ES-I3 (cell line): Measurements from ENCODE around the gene RGL3.
"Not testable (repeated sequence)": the region's sequence is repeated elsewhere in the genome, so short reads cannot be mapped to it uniquely, and the experiment has no call there.

ENCODE experiments used
- H3K36me3 ChIP-seq: 2 replicates; pipeline ENCODE4 v1.6.1; 2013; ENCODE audit warnings: mild to moderate bottlenecking, low read length, control low read depth, moderate library complexity; ENCODE audit not compliant: insufficient read depth
- H3K4me1 ChIP-seq: 2 replicates; pipeline ENCODE4 v1.6.1; 2013; ENCODE audit warnings: mild to moderate bottlenecking, control low read depth, low read length; ENCODE audit not compliant: insufficient read depth
- H3K9ac ChIP-seq: 2 replicates; pipeline ENCODE4 v1.6.1; 2013; ENCODE audit warnings: low read depth, mild to moderate bottlenecking, low read length, moderate library complexity
- H3K9me3 ChIP-seq: 2 replicates; pipeline ENCODE4 v1.6.1; 2013; ENCODE audit warnings: mild to moderate bottlenecking, low read length, moderate library complexity; ENCODE audit not compliant: control insufficient read depth, insufficient read depth

The RGL3 gene

GRCh38 chr19:11361037-11361770, 57.9 kb downstream of the RGL3 start:
- Histone ChIP-seq H3K9ac (peak overlapping the region; percentile 35; the same call in 1 of the 2 replicates), H3K4me1 (no peaks in the 10 kb centered on the region; the same call in 1 of the 2 replicates), H3K36me3 (no peaks in the 10 kb centered on the region), H3K9me3 (no peaks in the 10 kb centered on the region)

- no peaks in the 10 kb centered on the region; the same call in 1 of the 2 replicates for H3K4me1 ChIP-seq
- no peaks in the 10 kb centered on the region for H3K9me3 ChIP-seq
- H3K36me3 ChIP-seq: no peaks in the 10 kb centered on the region
- H3K9ac ChIP-seq: no peak overlapping the region
Measured at GRCh38 chr19:11359421-11359820, 59.7 kb downstream of the RGL3 start.

- H3K4me1 ChIP-seq: no peaks in the 10 kb centered on the region; the same call in 1 of the 2 replicates
- H3K36me3 ChIP-seq: no peaks in the 10 kb centered on the region
- H3K9me3 ChIP-seq: no peaks in the 10 kb centered on the region
- no peak overlapping the region for H3K9ac ChIP-seq
Measured at GRCh38 chr19:11356676-11357550, 62.2 kb downstream of the RGL3 start.

GRCh38 chr19:11356074-11356397, 63.1 kb downstream of the RGL3 start:
- no peaks in the 10 kb centered on the region; the same call in 1 of the 2 replicates for H3K4me1 ChIP-seq
- H3K9me3 ChIP-seq: no peaks in the 10 kb centered on the region
- H3K9ac ChIP-seq: peak overlapping the region; percentile 25; the same call in 1 of the 2 replicates
- no peaks in the 10 kb centered on the region for H3K36me3 ChIP-seq

- H3K4me1 ChIP-seq: no peaks in the 10 kb centered on the region; the same call in 1 of the 2 replicates
- no peaks in the 10 kb centered on the region for H3K9me3 ChIP-seq
- no peaks in the 10 kb centered on the region for H3K36me3 ChIP-seq
- H3K9ac ChIP-seq: peak within 1 kb of the TSS; percentile 42; the same call in 1 of the 2 replicates
Measured at GRCh38 chr19:11355160-11356073, 63.7 kb downstream of the RGL3 start, which contains the start of gene PLPPR2. TSS of gene PLPPR2 (plus strand) at chr19:11355432. CDS start at chr19:11357674, 2,242 bp downstream.

GRCh38 chr19:11354102-11354501, 65.0 kb downstream of the RGL3 start:
- H3K4me1 ChIP-seq, H3K9ac ChIP-seq, H3K9me3 ChIP-seq: not testable (repeated sequence)

GRCh38 chr19:11349171-11349570, 69.9 kb downstream of the RGL3 start:
- H3K4me1 ChIP-seq: no peaks in the 10 kb centered on the region
- no peak overlapping the region for H3K9ac ChIP-seq
- H3K36me3 ChIP-seq: no peaks in the 10 kb centered on the region
- H3K9me3 ChIP-seq: no peaks in the 10 kb centered on the region

More at GRCh38 chr19:11354102-11354501, 65.0 kb downstream of the RGL3 start:
- not testable (repeated sequence) for H3K36me3 ChIP-seq

GRCh38 chr19:11347546-11348039, 71.5 kb downstream of the RGL3 start:
- no peaks in the 10 kb centered on the region for H3K4me1 ChIP-seq
- H3K9me3 ChIP-seq: no peaks in the 10 kb centered on the region
- H3K9ac ChIP-seq: no peak overlapping the region
- no peaks in the 10 kb centered on the region for H3K36me3 ChIP-seq

GRCh38 chr19:11346104-11346940, 72.8 kb downstream of the RGL3 start, which contains the start of the genes CCDC159 and TMEM205:
TSS of gene CCDC159 (plus strand) at chr19:11346519. CDS start at chr19:11346607, 88 bp downstream.
TSS of gene TMEM205 (minus strand) at chr19:11346268. CDS start at chr19:11345619, 649 bp downstream.
- H3K36me3 ChIP-seq: peaks cover 4% of the 10 kb centered on the region; the same call in 1 of the 2 replicates
- no peaks in the 10 kb centered on the region for H3K9me3 ChIP-seq
- peak within 1 kb of the TSS; percentile 70 for H3K9ac ChIP-seq
- no peaks in the 10 kb centered on the region for H3K4me1 ChIP-seq

GRCh38 chr19:11345122-11345803, 73.9 kb downstream of the RGL3 start:
- Histone ChIP-seq H3K4me1 (no peaks in the 10 kb centered on the region), H3K9ac (peak overlapping the region; percentile 70; the same call in 1 of the 2 replicates), H3K9me3 (no peaks in the 10 kb centered on the region), H3K36me3 (peaks cover 5% of the 10 kb centered on the region; the same call in 1 of the 2 replicates)
